Endothelial cell (in vitro differentiated cells): ENCODE measurements around the gene DAZAP1. TPM values are rescaled to one million over a fixed set of nuclear protein-coding genes. Genes with fewer than 3 reads are reported as not detected.

Experiments used
- DNase-seq: peaks from one replicate; pipeline ENCODE4 v3.0.0; 2021; ENCODE audit warnings: low spot score
- H3K27ac Mint-ChIP-seq: one replicate; pipeline ENCODE4 v1.8.0; 2021; ENCODE audit warnings: mixed read lengths, inconsistent platforms; ENCODE audit not compliant: unreplicated experiment
- H3K27me3 Mint-ChIP-seq: one replicate; pipeline ENCODE4 v1.8.0; 2021; ENCODE audit warnings: mild to moderate bottlenecking, moderate library complexity, mixed read lengths, inconsistent platforms; ENCODE audit not compliant: unreplicated experiment
- H3K36me3 Mint-ChIP-seq: one replicate; pipeline ENCODE4 v1.8.0; 2021; ENCODE audit warnings: mild to moderate bottlenecking, low read depth, mixed read lengths, inconsistent platforms; ENCODE audit not compliant: unreplicated experiment
- H3K4me1 Mint-ChIP-seq: one replicate; pipeline ENCODE4 v1.8.0; 2021; ENCODE audit warnings: mild to moderate bottlenecking, mixed read lengths, inconsistent platforms; ENCODE audit not compliant: unreplicated experiment
- H3K4me3 Mint-ChIP-seq: one replicate; pipeline ENCODE4 v1.8.0; 2021; ENCODE audit warnings: mild to moderate bottlenecking, mixed read lengths, inconsistent platforms; ENCODE audit not compliant: unreplicated experiment
- H3K9me3 Mint-ChIP-seq: one replicate; pipeline ENCODE4 v1.8.0; 2021; ENCODE audit warnings: mixed read lengths, inconsistent platforms; ENCODE audit not compliant: unreplicated experiment
- CTCF ChIP-seq: fragments of 200-600 bp; sonication (generic); IDR thresholded peaks from one replicate; pipeline ENCODE4 v1.5.0; 2021; ENCODE audit warnings: antibody characterized with exemption; ENCODE audit not compliant: unreplicated experiment
- total RNA-seq: library from RNA; stranded (reverse); fragmentation: NEBNext Ultra II Directional; extraction: Animal tissue kit (Norgen Biotek cat#: 25700); gene quantifications from one replicate; pipeline ENCODE4 v1.2.1, GENCODE V29; 2021; ENCODE audit not compliant: unreplicated experiment

The DAZAP1 gene
- total RNA-seq, 1 donor from 2014 or later, result 145 TPM

- H3K4me1 Mint-ChIP-seq, result peaks cover 7% of the 10 kb centered on the region
- no peak for DNase-seq
- TF ChIP-seq CTCF, result no peak
- H3K4me3 Mint-ChIP-seq, result no peak overlapping the region
- H3K27me3 Mint-ChIP-seq, result peaks cover 12% of the 10 kb centered on the region
- peaks cover 16% of the 10 kb centered on the region for H3K36me3 Mint-ChIP-seq
- peak overlapping the region; percentile 48 for H3K27ac Mint-ChIP-seq
- no peaks in the 10 kb centered on the region for H3K9me3 Mint-ChIP-seq
Measured at GRCh38 chr19:1377965-1378785, 29.2 kb upstream of the DAZAP1 start.

- Mint-ChIP-seq H3K4me1 (peaks cover 9% of the 10 kb centered on the region), H3K27ac (no peak overlapping the region), H3K36me3 (peaks cover 15% of the 10 kb centered on the region), H3K9me3 (no peaks in the 10 kb centered on the region), H3K4me3 (no peak overlapping the region), H3K27me3 (peaks cover 19% of the 10 kb centered on the region)
- no peak for TF ChIP-seq CTCF
- no peak for DNase-seq
Measured at GRCh38 chr19:1379126-1379905, 28.1 kb upstream of the DAZAP1 start.

GRCh38 chr19:1379961-1380489 is 27.4 kb upstream of the DAZAP1 start:
- Mint-ChIP-seq H3K27ac (no peak overlapping the region), H3K27me3 (peaks cover 21% of the 10 kb centered on the region), H3K9me3 (no peaks in the 10 kb centered on the region), H3K36me3 (peaks cover 13% of the 10 kb centered on the region), H3K4me3 (peak overlapping the region; percentile 31), H3K4me1 (peaks cover 10% of the 10 kb centered on the region)
- DNase-seq, result no peak
- no peak for TF ChIP-seq CTCF

- no peak for DNase-seq
- Mint-ChIP-seq H3K27me3 (peaks cover 21% of the 10 kb centered on the region), H3K9me3 (no peaks in the 10 kb centered on the region), H3K4me1 (peaks cover 10% of the 10 kb centered on the region), H3K4me3 (no peak overlapping the region), H3K27ac (no peak overlapping the region), H3K36me3 (peaks cover 8% of the 10 kb centered on the region)
- TF ChIP-seq CTCF, result no peak
Measured at GRCh38 chr19:1382250-1382649, 25.1 kb upstream of the DAZAP1 start.

GRCh38 chr19:1383017-1383311 is 24.4 kb upstream of the DAZAP1 start:
- Mint-ChIP-seq H3K27me3 (peaks cover 21% of the 10 kb centered on the region), H3K4me1 (peaks cover 10% of the 10 kb centered on the region), H3K36me3 (peaks cover 8% of the 10 kb centered on the region), H3K4me3 (peak overlapping the region; percentile 92), H3K9me3 (no peaks in the 10 kb centered on the region), H3K27ac (peak overlapping the region; percentile 97)
- peak; percentile 12 for TF ChIP-seq CTCF
- DNase-seq, result no peak
